C4-2B (cell line): ENCODE data around the gene ZMYND19.

Experiments
- ZFX ChIP-seq: fragments of 450-650 bp; IDR thresholded peaks from 2 replicates; pipeline ENCODE4 v1.6.1; 2017
- TF ChIP-seq, protein P1 (sequence below): fragments of 450-650 bp; conservative IDR thresholded peaks from 2 replicates; pipeline ENCODE4 v1.5.1; 2017; ENCODE audit warnings: mild to moderate bottlenecking

DNA sequence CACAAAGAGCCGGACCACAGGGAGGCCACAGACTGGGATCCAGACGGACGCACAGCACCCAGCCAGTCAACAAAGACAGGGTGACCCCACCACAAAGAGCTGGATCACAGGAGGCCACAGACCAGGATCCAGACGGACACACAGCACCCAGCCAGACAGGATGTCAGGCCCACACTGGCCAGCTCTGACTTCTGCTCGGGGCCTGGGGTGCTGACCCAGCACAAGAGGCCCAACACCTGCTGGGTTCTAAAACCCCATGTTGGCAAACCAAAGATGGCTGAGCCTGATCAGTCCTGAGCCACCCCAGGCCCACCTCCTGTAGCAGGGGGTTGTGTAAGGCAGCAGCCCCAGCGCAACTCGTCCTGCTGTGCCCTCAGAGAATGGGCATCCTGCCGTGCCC, 6.4 kb downstream of the ZMYND19 start:
- TF ChIP-seq, protein P1, sequence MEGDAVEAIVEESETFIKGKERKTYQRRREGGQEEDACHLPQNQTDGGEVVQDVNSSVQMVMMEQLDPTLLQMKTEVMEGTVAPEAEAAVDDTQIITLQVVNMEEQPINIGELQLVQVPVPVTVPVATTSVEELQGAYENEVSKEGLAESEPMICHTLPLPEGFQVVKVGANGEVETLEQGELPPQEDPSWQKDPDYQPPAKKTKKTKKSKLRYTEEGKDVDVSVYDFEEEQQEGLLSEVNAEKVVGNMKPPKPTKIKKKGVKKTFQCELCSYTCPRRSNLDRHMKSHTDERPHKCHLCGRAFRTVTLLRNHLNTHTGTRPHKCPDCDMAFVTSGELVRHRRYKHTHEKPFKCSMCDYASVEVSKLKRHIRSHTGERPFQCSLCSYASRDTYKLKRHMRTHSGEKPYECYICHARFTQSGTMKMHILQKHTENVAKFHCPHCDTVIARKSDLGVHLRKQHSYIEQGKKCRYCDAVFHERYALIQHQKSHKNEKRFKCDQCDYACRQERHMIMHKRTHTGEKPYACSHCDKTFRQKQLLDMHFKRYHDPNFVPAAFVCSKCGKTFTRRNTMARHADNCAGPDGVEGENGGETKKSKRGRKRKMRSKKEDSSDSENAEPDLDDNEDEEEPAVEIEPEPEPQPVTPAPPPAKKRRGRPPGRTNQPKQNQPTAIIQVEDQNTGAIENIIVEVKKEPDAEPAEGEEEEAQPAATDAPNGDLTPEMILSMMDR = no peak
- TF ChIP-seq ZFX = no peak
